Measurements from ENCODE around the gene TBC1D1.

The TBC1D1 gene

GRCh38 chr4:38152721-38153386 is 262.0 kb downstream of the TBC1D1 start:
- no peak for DNase-seq
- no peaks in the 10 kb centered on the region for H4K20me1 ChIP-seq (ENCODE audit: insufficient read depth, low read length)
- no peaks in the 10 kb centered on the region for H3K27me3 ChIP-seq (replicated peaks; ENCODE audit: insufficient read depth, low read length)
- H3K4me1 ChIP-seq (ENCODE audit: low read length): no peaks in the 10 kb centered on the region
- no peaks in the 10 kb centered on the region for H3K9me2 ChIP-seq (replicated peaks; ENCODE audit: insufficient read depth, low read length)
- H3K27ac ChIP-seq (ENCODE audit: low read length): no peak overlapping the region
- no peak overlapping the region for H2AFZ ChIP-seq (ENCODE audit: low read length)
- H3K4me3 ChIP-seq (ENCODE audit: low read length): no peak overlapping the region
- no peak overlapping the region for H3K4me2 ChIP-seq (ENCODE audit: low read depth, low read length)
- H3K9me3 ChIP-seq (replicated peaks; ENCODE audit: insufficient read depth, low read length): no peaks in the 10 kb centered on the region
- H3K36me3 ChIP-seq (replicated peaks; ENCODE audit: insufficient read depth, low read length): no peaks in the 10 kb centered on the region
- H3K9ac ChIP-seq (ENCODE audit: low read length): no peak overlapping the region
- H3F3A ChIP-seq (ENCODE audit: insufficient read depth, low read length): no peaks in the 10 kb centered on the region
- no peak for TF ChIP-seq EZH2phosphoT487 (IDR thresholded peaks at IDR 0.05; ENCODE audit: low read length)
- no peak for TF ChIP-seq EZH2 (optimal IDR thresholded peaks at IDR 0.05; ENCODE audit: low read depth, low read length)
- no peak for TF ChIP-seq CTCF (IDR thresholded peaks at IDR 0.05; ENCODE audit: low read length)
- no peaks in the 10 kb centered on the region for H3K79me2 ChIP-seq (ENCODE audit: low read length)

- Histone ChIP-seq H2AFZ (ENCODE audit: low read length) (no peak overlapping the region), H3K27ac (ENCODE audit: low read length) (no peak overlapping the region), H3K9me2 (replicated peaks; ENCODE audit: insufficient read depth, low read length) (no peaks in the 10 kb centered on the region), H3K4me3 (ENCODE audit: low read length) (no peak overlapping the region), H3K79me2 (ENCODE audit: low read length) (no peaks in the 10 kb centered on the region), H3K27me3 (replicated peaks; ENCODE audit: insufficient read depth, low read length) (no peaks in the 10 kb centered on the region), H3K4me2 (ENCODE audit: low read depth, low read length) (no peak overlapping the region), H3K9me3 (replicated peaks; ENCODE audit: insufficient read depth, low read length) (no peaks in the 10 kb centered on the region), H3K4me1 (ENCODE audit: low read length) (no peaks in the 10 kb centered on the region), H3K36me3 (replicated peaks; ENCODE audit: insufficient read depth, low read length) (no peaks in the 10 kb centered on the region), H3F3A (ENCODE audit: insufficient read depth, low read length) (no peaks in the 10 kb centered on the region), H3K9ac (ENCODE audit: low read length) (no peak overlapping the region), H4K20me1 (ENCODE audit: insufficient read depth, low read length) (no peaks in the 10 kb centered on the region)
- no peak for DNase-seq
- TF ChIP-seq EZH2 (optimal IDR thresholded peaks at IDR 0.05; ENCODE audit: low read depth, low read length): no peak
- no peak for TF ChIP-seq EZH2phosphoT487 (IDR thresholded peaks at IDR 0.05; ENCODE audit: low read length)
- no peak for TF ChIP-seq CTCF (IDR thresholded peaks at IDR 0.05; ENCODE audit: low read length)
These were observed 262.5 kb downstream of the TBC1D1 start for GRCh38 chr4:38153387-38153760.

GRCh38 chr4:38154252-38154651 is 263.4 kb downstream of the TBC1D1 start:
- Histone ChIP-seq H3K79me2 (ENCODE audit: low read length) (no peaks in the 10 kb centered on the region), H2AFZ (ENCODE audit: low read length) (no peak overlapping the region), H3K27ac (ENCODE audit: low read length) (no peak overlapping the region), H3K9ac (ENCODE audit: low read length) (no peak overlapping the region), H3K4me2 (ENCODE audit: low read depth, low read length) (no peak overlapping the region), H3K4me1 (ENCODE audit: low read length) (no peaks in the 10 kb centered on the region), H3K9me2 (replicated peaks; ENCODE audit: insufficient read depth, low read length) (no peaks in the 10 kb centered on the region), H3F3A (ENCODE audit: insufficient read depth, low read length) (no peaks in the 10 kb centered on the region), H3K27me3 (replicated peaks; ENCODE audit: insufficient read depth, low read length) (no peaks in the 10 kb centered on the region), H3K36me3 (replicated peaks; ENCODE audit: insufficient read depth, low read length) (no peaks in the 10 kb centered on the region), H3K9me3 (replicated peaks; ENCODE audit: insufficient read depth, low read length) (no peaks in the 10 kb centered on the region), H4K20me1 (ENCODE audit: insufficient read depth, low read length) (no peaks in the 10 kb centered on the region), H3K4me3 (ENCODE audit: low read length) (no peak overlapping the region)
- TF ChIP-seq EZH2phosphoT487 (IDR thresholded peaks at IDR 0.05; ENCODE audit: low read length): no peak
- TF ChIP-seq CTCF (IDR thresholded peaks at IDR 0.05; ENCODE audit: low read length): no peak
- DNase-seq: no peak

Measured in MM.1S (cell line).